RWPE2 (cell line): Measurements from ENCODE around the gene DCAF15.

Experiments used
- ATAC-seq: fragments of 200-7000 bp; cut with Tn5 transposase; 3 replicates; pipeline ENCODE4 v1.9.1; 2021; ENCODE audit warnings: low read depth
- DNase-seq: peaks from one replicate; pipeline ENCODE4 v3.0.0-alpha.2; 2020; ENCODE audit warnings: low spot score
- H3K27ac ChIP-seq: fragments of 450-650 bp; 2 replicates; pipeline ENCODE4 v1.5.1; 2017; ENCODE audit warnings: mild to moderate bottlenecking; ENCODE audit not compliant: poor library complexity, severe bottlenecking
- H3K27me3 ChIP-seq: fragments of 250-450 bp; sonication (Bioruptor Pico); 2 replicates; pipeline ENCODE4 v1.5.1; 2021; ENCODE audit warnings: mild to moderate bottlenecking, moderate library complexity; ENCODE audit not compliant: insufficient read depth, poor library complexity, severe bottlenecking
- H3K36me3 ChIP-seq: fragments of 250-450 bp; sonication (Bioruptor Pico); 2 replicates; pipeline ENCODE4 v1.5.1; 2020; ENCODE audit warnings: low read depth, mild to moderate bottlenecking, moderate library complexity
- H3K4me1 ChIP-seq: fragments of 250-450 bp; sonication (Bioruptor Pico); 2 replicates; pipeline ENCODE4 v1.5.1; 2021; ENCODE audit warnings: mild to moderate bottlenecking, moderate library complexity; ENCODE audit not compliant: insufficient read depth, poor library complexity, severe bottlenecking
- H3K4me3 ChIP-seq: fragments of 250-450 bp; sonication (Bioruptor Pico); 2 replicates; pipeline ENCODE4 v1.5.1; 2021; ENCODE audit warnings: mild to moderate bottlenecking, moderate library complexity; ENCODE audit not compliant: severe bottlenecking
- H3K9me3 ChIP-seq: fragments of 250-450 bp; sonication (Bioruptor Pico); 2 replicates; pipeline ENCODE4 v1.5.1; 2021; ENCODE audit warnings: mild to moderate bottlenecking, moderate library complexity; ENCODE audit not compliant: severe bottlenecking
- CTCF ChIP-seq: fragments of 450-650 bp; IDR thresholded peaks from one replicate; pipeline ENCODE4 v1.5.1; 2017; ENCODE audit warnings: mild to moderate bottlenecking, moderate library complexity; ENCODE audit not compliant: poor library complexity, severe bottlenecking

The DCAF15 gene

GRCh38 chr19:13906910-13907309 is 45.4 kb upstream of the DCAF15 start:
- Histone ChIP-seq H3K9me3 (no peaks in the 10 kb centered on the region), H3K36me3 (peaks cover 16% of the 10 kb centered on the region), H3K27me3 (no peaks in the 10 kb centered on the region), H3K27ac (peak overlapping the region; percentile 43), H3K4me1 (no peaks in the 10 kb centered on the region), H3K4me3 (peak overlapping the region; percentile 62)
- DNase-seq (no peak), ATAC-seq (no peak)
- no peak for TF ChIP-seq CTCF

- Histone ChIP-seq H3K9me3 (no peaks in the 10 kb centered on the region), H3K27me3 (no peaks in the 10 kb centered on the region), H3K4me1 (no peaks in the 10 kb centered on the region), H3K4me3 (no peak overlapping the region), H3K27ac (no peak overlapping the region), H3K36me3 (peaks cover 34% of the 10 kb centered on the region)
- no peak for DNase-seq
- no peak for TF ChIP-seq CTCF
- no peak for ATAC-seq
Observed at GRCh38 chr19:13908674-13909073, 43.6 kb upstream of the DCAF15 start.

DNA sequence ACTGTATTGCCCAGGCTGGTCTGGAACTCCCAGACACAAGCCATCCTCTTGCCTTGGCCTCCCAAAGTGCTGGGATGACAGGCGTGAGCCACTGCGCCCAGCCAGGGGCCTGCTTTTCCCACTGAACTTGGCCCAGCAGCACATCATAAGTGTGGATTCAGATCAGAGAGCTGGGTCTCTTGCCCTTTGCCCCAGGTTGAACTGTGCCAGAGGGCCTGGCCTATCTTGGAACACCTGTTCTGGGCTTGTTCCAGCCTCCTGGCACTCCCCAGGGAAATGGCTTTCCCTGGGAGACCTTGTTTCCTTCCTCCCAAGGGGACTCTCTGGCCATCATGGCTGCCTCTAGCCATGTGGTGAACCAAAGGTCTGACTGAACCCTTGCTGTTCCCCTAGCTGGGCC is 42.9 kb upstream of the DCAF15 start:
- peaks cover 40% of the 10 kb centered on the region for H3K36me3 ChIP-seq

GRCh38 chr19:13913352-13913751 is 39.0 kb upstream of the DCAF15 start:
- H3K4me1 ChIP-seq, result no peaks in the 10 kb centered on the region
- no peak overlapping the region for H3K4me3 ChIP-seq
- TF ChIP-seq CTCF, result no peak
- no peak for ATAC-seq
- no peak overlapping the region for H3K27ac ChIP-seq
- no peaks in the 10 kb centered on the region for H3K27me3 ChIP-seq
- DNase-seq, result no peak
- peaks cover 62% of the 10 kb centered on the region for H3K36me3 ChIP-seq
- no peaks in the 10 kb centered on the region for H3K9me3 ChIP-seq

More for the DNA sequence above, 42.9 kb upstream of the DCAF15 start:
- no peak for TF ChIP-seq CTCF
- H3K9me3 ChIP-seq, result no peaks in the 10 kb centered on the region
- H3K4me1 ChIP-seq, result no peaks in the 10 kb centered on the region
- ATAC-seq (no peak), DNase-seq (no peak)
- H3K4me3 ChIP-seq, result no peak overlapping the region
- no peak overlapping the region for H3K27ac ChIP-seq
- no peaks in the 10 kb centered on the region for H3K27me3 ChIP-seq

DNA sequence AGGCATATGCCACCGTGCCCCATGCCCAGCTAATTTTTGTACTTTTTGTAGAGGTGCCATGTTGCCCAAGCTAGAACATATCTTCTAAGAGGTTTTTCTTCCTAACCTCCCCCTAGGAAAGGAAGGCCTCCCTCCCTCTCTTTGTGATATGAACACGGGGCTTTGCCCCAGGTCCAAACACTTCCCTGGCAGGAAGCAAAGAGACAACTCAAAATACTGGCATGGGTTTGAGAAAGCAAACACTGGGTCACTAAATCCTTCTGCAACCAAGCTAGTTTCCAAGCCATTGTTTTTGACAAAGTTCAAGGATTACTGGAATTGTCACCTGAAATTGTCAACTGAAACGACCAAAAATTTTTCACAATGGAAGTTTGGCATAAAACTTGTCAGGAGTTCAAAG is 37.5 kb upstream of the DCAF15 start:
- no peak for ATAC-seq
- no peak for DNase-seq

More for the DNA sequence above, 37.5 kb upstream of the DCAF15 start:
- H3K36me3 ChIP-seq, result peaks cover 67% of the 10 kb centered on the region
- no peak for TF ChIP-seq CTCF
- no peaks in the 10 kb centered on the region for H3K27me3 ChIP-seq
- no peaks in the 10 kb centered on the region for H3K9me3 ChIP-seq
- no peak overlapping the region for H3K4me3 ChIP-seq
- no peaks in the 10 kb centered on the region for H3K4me1 ChIP-seq
- H3K27ac ChIP-seq, result no peak overlapping the region
